Measurements from ENCODE around the gene IBTK.
"Not testable (repeated sequence)": the region's sequence is repeated elsewhere in the genome, so short reads cannot be mapped to it uniquely, and the experiment has no call there.

Gene IBTK

DNA sequence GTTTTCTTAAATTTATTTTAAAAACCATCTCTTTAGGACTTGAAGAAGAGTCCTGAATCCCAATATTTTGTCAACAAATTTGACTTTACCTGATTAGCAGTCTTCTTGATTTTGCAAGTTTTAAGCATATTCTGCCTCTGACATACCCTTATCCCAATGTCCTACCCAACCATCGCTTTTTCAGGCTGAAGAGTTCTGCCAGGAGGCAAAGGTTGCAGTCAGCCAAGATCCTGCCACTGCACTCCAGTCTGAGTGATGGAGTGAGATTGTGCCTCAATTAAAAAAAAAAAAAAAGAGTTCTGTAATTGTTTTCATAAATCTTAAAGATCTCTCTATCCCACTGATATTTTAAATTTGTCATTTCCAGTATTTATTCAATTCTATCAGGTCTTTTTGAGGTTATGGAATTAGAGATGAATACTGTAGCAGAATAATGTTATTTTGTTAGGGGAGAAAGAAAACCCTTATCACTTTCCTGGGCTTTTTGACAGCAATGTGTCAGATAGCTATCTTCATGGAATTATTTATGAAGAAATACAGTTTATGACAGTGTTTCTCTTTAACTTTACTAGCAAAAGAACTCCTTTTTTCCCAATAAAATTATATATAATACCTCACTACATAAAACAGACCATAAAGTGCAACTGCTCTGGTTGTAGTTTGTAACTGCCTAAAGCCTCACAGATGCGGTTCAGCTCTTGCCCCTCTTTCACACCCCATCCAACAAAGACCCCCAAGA, 78.2 kb downstream of the IBTK start:
- Mint-ChIP-seq H3K4me3 (no peak overlapping the region), H3K9me3 (no peaks in the 10 kb centered on the region), H3K27ac (no peak overlapping the region), H3K4me1 (no peaks in the 10 kb centered on the region), H3K36me3 (peaks cover 73% of the 10 kb centered on the region)
- ATAC-seq (no peak), DNase-seq (ENCODE audit: low spot score in 2 of 2) (no peak)

DNA sequence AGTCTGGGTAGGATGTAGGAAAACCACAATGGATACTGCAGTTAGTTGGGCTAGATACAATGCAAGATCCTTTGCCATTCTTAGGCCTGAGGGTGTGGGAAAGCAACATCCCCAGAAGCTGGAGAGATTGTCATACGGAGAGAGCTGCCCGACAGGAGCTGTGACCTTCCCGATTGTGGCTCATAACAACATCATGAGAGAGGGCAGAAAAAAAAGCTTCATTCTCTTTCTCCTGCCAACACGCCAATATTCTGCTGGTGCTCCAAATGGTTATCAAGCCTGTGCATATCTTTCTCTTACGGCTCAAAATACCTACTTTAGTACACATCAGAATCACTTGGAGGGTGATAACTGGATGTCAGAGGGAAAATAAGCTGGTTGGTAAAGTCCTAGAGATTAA, 81.1 kb downstream of the IBTK start:
- Mint-ChIP-seq H3K36me3 (peaks cover 45% of the 10 kb centered on the region), H3K4me1 (no peaks in the 10 kb centered on the region), H3K9me3 (no peaks in the 10 kb centered on the region), H3K27ac (no peak overlapping the region), H3K4me3 (no peak overlapping the region)
- ATAC-seq (no peak), DNase-seq (ENCODE audit: low spot score in 2 of 2) (no peak)

DNA sequence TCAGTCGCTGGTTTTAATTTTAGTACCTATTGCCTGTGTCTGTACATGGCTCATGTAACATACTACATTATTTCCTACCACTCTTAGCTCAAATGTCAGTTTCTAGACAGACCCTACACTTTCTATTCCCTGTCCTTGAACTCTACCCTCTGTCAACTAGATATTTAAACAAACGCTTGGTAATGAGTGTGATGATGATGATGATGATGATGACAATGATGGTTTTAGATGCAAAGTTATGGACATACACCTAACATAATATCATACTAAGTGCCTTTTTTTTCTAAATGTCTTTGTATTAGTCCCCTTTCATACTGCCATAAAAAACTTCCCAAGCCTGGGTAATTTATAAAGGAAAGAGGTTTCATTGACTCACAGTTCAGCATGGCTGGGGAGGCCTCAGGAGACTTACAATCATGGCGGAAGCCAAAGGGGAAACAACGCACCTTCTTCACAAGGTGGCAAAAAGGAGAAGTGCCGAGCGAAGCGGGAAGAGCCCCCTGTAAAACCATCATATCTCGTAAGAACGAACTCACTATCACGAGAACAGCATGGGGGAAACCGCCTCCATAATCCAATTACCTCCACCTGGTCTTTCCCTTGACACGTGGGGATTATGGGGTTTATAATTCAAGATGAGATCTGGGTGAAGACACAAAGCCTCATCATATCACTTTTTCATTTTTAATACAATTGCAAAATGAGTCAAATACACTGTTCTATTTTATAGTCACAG, 87.1 kb downstream of the IBTK start:
- Mint-ChIP-seq H3K4me1 (no peaks in the 10 kb centered on the region), H3K36me3 (no peaks in the 10 kb centered on the region), H3K27ac (no peak overlapping the region), H3K9me3 (no peaks in the 10 kb centered on the region), H3K4me3 (no peak overlapping the region)
- ATAC-seq (no peak), DNase-seq (ENCODE audit: low spot score in 2 of 2) (no peak)

DNA sequence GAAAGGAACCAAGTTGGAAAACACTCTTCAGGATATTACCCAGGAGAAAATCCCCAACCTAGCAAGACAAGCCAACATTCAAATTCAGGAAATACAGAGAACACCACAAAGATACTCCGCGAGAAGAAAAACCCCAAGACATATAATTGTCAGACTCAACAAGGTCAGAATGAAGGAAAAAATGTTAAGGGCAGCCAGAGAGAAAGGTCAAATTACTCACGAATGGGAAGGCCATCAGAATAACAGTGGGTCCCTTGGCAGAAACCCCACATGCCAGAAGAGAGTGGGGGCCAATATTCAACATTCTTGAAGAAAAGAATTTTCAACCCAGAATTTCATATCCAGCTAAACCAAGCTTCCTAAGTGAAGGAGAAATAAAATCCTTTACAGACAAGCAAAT, 94.8 kb downstream of the IBTK start:
- DNase-seq (ENCODE audit: low spot score in 2 of 2); H3K4me1 Mint-ChIP-seq; H3K36me3 Mint-ChIP-seq; ATAC-seq; H3K27ac Mint-ChIP-seq; H3K4me3 Mint-ChIP-seq: not testable (repeated sequence)
- H3K9me3 Mint-ChIP-seq: peaks cover 15% of the 10 kb centered on the region

DNA sequence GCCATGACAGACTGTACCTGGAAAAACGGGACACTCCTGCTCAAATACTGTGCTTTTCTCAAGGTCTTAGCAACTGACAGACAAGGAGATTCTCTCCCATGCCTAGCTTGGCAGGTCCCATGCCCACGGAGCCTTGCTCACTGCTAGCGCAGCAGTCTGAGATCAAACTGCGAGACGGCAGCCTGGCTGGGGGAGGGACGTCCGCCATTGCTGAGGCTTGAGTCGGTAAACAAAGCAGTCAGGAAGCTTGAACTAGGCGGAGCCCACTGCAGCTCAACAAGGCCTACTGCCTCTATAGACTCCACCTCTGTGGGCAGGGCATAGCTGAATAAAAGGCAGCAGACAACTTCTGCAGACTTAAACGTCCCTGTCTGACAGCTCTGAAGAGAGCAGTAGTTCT, 96.4 kb downstream of the IBTK start:
- H3K27ac Mint-ChIP-seq; ATAC-seq; DNase-seq (ENCODE audit: low spot score in 2 of 2); H3K4me1 Mint-ChIP-seq; H3K36me3 Mint-ChIP-seq; H3K4me3 Mint-ChIP-seq: not testable (repeated sequence)
- H3K9me3 Mint-ChIP-seq: peaks cover 15% of the 10 kb centered on the region

DNA sequence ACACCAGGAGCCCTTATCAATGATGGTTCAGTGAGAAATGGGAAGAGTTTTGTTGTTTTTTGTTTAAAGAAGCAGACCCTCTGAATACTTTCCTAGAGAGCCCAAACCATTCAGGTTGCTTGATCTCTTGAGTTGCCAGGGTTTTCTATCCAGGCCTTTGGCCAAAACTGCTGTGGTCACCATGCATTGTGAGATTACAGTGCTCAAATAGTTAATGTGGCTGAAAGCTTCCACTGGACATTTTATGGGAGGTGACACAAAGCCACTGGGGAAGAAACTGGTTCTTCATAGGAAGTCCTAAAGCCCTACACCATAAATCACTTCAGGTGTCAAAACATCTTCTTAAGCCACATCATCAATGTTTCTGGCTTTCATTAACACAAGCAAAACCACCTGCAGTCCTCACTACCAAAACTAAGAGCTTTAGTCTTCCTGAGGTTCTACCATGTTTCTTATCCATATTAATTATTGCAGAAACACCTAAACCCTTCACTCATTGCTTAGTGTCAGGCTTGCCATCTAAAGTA, 101.6 kb downstream of the IBTK start:
- no peaks in the 10 kb centered on the region for H3K4me1 Mint-ChIP-seq
- H3K9me3 Mint-ChIP-seq: no peaks in the 10 kb centered on the region
- DNase-seq (ENCODE audit: low spot score in 2 of 2): no peak
- ATAC-seq: no peak
- H3K27ac Mint-ChIP-seq: no peak overlapping the region
- H3K36me3 Mint-ChIP-seq: no peaks in the 10 kb centered on the region
- H3K4me3 Mint-ChIP-seq: no peak overlapping the region

DNA sequence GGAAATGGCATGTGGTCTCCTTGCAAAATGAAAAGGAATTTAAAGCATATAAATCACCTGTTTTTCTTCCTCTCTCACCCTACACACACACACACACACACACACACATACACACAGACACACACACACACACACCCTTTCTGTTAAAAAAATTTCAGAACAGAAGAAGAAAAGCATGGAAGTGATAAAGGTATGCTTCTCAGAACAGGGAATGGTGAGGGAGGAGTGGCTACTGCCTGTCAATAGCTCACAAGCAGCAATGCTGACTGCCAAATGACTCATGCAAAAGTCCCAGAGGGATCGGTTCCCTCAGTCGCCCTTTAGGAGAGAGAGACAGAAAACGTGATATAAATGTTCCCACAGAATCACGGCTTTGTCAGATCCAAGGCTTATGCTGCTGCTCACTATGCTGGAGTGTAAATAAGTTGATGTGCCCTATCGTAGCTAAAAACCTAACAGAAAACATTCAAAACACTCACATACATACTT, 102.6 kb downstream of the IBTK start:
- DNase-seq (ENCODE audit: low spot score in 2 of 2): no peak
- ATAC-seq: no peak
- H3K4me1 Mint-ChIP-seq: no peaks in the 10 kb centered on the region

DNA sequence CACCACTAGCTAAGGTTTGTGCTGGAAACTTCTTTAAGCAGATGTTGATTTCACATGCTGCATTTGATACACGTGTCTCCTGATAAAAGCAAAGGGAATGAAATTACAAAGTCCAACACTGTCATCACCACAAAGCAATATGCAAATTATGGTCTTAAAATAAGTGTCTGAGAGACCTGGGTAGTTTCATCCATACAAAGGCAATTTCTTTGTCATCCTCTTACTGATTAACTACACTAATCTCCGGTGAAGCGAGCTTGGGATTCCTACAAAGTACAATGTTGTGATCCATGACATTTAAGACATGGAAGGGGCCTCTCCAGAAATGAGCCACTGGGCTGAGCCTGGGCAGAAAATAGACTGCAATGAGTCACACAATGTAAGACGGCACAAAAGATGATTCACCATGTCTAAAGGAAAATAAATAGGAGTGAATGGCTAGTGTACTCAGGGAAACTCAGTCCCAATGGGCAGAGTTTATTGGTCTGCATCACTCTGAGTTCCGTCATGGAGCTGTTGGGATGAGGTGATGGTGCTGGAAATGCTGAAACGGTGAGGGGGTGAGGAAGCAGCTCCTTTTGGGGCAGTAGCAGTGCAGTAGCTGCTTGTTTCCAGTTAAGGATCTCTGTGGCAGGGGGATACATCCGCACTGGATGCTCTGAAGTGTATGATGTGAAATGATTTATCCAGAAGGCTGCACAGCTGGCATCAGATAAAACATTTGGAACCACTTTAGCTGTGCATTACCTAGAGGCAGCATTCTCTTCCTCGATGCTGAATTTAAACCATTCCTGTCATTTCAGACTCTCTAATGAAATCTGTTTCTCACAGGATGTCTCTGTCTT, 103.3 kb downstream of the IBTK start:
- no peak for DNase-seq (ENCODE audit: low spot score in 2 of 2)
- H3K4me1 Mint-ChIP-seq: no peaks in the 10 kb centered on the region
- H3K9me3 Mint-ChIP-seq: no peaks in the 10 kb centered on the region
- H3K36me3 Mint-ChIP-seq: no peaks in the 10 kb centered on the region
- no peak overlapping the region for H3K4me3 Mint-ChIP-seq
- ATAC-seq: peak; percentile 73
- no peak overlapping the region for H3K27ac Mint-ChIP-seq

More for the DNA sequence above, 102.6 kb downstream of the IBTK start:
- no peaks in the 10 kb centered on the region for H3K9me3 Mint-ChIP-seq
- no peak overlapping the region for H3K4me3 Mint-ChIP-seq
- H3K27ac Mint-ChIP-seq: no peak overlapping the region
- H3K36me3 Mint-ChIP-seq: no peaks in the 10 kb centered on the region

DNA sequence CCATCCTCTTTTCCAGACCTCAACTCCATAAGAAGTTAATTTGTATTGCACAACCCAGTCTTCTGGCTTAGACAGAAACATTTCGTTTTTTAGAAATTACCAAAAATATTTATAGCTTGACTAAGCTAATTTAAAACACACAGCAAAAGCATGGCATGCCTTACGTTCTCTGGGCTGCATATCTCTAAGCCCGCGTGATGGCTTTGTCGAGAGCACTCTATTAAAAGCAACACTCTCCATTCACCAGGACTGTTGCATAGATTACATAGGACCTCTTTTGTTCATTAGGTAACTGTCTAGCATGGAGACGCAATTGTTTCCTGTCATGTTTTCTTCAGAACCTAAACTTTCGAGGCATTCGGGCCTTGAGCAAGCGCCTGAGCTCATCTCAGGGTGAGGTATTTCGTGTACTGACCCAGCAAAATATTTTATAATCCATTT, 104.5 kb downstream of the IBTK start:
- DNase-seq (ENCODE audit: low spot score in 2 of 2) (no peak), ATAC-seq (no peak)

DNA sequence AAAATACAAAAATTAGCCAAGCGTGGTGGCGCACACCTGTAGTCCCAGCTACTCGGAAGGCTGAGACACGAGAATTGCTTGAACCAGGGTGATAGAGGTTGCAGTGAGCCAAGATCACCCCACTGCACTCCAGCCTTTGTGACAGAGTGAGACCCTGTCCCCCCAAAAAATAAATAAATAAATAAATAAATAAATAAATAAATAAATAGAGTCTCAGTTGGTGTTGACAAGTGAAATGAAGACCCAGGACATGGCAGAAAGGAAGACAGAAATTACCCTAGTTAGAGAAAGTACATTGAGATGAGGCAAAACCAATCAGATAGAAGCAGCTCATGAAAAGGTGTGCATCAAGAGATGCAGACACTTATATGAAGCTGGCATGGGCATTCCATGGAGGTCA, 105.0 kb downstream of the IBTK start:
- no peaks in the 10 kb centered on the region for H3K36me3 Mint-ChIP-seq
- H3K4me3 Mint-ChIP-seq: no peak overlapping the region
- ATAC-seq (no peak), DNase-seq (ENCODE audit: low spot score in 2 of 2) (no peak)
- no peaks in the 10 kb centered on the region for H3K9me3 Mint-ChIP-seq
- H3K4me1 Mint-ChIP-seq: no peaks in the 10 kb centered on the region
- H3K27ac Mint-ChIP-seq: no peak overlapping the region

More for the DNA sequence above, 104.5 kb downstream of the IBTK start:
- Mint-ChIP-seq H3K27ac (no peak overlapping the region), H3K9me3 (no peaks in the 10 kb centered on the region), H3K4me3 (no peak overlapping the region), H3K36me3 (no peaks in the 10 kb centered on the region), H3K4me1 (no peaks in the 10 kb centered on the region)

DNA sequence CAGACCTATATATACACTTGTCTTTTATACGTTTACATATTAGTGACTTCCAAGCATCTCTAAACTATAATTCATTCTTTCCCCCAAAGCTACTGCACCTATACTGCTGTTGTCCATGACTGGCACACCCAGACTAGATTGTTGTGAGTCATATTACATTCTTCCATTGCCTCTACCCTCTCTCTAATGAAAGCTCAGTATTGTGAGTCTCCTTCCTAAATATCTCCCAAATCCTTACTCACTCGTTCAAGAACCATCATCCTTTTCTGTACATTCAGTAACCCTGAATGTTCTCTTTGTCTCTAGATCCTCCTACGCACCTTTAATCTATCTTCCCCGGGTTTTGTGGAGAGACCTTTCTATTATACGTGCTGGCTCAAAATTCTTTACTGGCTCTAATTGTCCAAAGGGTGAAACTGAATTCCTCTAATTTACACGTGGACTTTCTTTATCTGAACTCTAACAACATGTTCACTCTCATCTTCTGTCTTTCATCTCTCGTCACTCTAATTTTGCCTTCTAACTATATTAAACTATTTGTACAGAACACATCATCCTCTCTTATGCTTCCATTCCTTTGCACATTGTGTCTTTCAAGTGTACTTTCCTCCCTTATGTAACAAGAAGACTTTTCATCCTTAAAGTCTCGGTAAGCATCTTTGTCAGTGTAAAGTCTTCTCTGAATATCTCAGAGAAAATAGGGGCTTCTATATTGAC, 109.3 kb downstream of the IBTK start:
- Mint-ChIP-seq H3K4me3 (no peak overlapping the region), H3K9me3 (no peaks in the 10 kb centered on the region), H3K27ac (no peak overlapping the region), H3K4me1 (no peaks in the 10 kb centered on the region), H3K36me3 (no peaks in the 10 kb centered on the region)
- no peak for ATAC-seq
- no peak for DNase-seq (ENCODE audit: low spot score in 2 of 2)

DNA sequence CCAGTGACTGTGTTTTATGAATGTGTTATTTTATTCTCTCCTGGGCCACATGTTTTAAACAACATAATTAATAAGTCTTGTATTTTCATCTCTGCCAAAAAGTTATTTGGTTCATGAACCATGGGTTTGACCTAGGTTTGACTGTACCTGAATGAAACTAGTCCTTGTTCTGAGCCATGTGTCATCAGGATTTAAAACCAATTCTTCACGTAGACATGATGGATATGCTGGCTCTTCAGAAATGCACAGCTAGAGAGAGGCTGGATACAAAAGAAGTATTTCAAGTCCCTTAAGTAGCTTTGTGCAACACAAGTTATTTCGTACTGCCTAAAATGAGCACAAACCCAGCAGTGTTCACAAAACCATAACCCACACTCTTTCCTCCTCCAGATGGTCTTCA, 116.1 kb downstream of the IBTK start:
- Mint-ChIP-seq H3K4me1 (no peaks in the 10 kb centered on the region), H3K36me3 (no peaks in the 10 kb centered on the region), H3K9me3 (no peaks in the 10 kb centered on the region), H3K4me3 (no peak overlapping the region), H3K27ac (no peak overlapping the region)
- DNase-seq (ENCODE audit: low spot score in 2 of 2) (no peak), ATAC-seq (no peak)

DNA sequence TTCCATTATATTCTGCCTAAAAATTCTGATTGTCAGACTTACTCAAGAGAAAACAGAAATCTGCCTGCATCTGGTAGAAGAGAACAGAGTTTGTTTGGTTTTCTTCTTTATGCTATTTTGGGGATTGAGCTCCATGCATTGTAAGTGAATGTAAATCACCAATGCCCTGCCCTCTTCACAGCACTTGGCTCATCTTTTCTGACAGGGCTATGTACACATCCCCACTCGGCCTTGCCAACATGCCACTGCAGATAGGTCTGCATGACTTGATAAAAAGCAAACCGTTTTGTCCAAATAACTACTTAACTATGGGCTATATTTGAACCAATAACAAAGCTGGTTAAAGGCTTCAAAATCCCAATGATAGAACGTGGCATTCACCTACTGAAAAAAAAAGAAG, 117.7 kb downstream of the IBTK start:
- DNase-seq (ENCODE audit: low spot score in 2 of 2) (no peak), ATAC-seq (no peak)
- no peaks in the 10 kb centered on the region for H3K36me3 Mint-ChIP-seq
- H3K9me3 Mint-ChIP-seq: no peaks in the 10 kb centered on the region
- H3K4me1 Mint-ChIP-seq: no peaks in the 10 kb centered on the region
- H3K4me3 Mint-ChIP-seq: no peak overlapping the region
- H3K27ac Mint-ChIP-seq: no peak overlapping the region

DNA sequence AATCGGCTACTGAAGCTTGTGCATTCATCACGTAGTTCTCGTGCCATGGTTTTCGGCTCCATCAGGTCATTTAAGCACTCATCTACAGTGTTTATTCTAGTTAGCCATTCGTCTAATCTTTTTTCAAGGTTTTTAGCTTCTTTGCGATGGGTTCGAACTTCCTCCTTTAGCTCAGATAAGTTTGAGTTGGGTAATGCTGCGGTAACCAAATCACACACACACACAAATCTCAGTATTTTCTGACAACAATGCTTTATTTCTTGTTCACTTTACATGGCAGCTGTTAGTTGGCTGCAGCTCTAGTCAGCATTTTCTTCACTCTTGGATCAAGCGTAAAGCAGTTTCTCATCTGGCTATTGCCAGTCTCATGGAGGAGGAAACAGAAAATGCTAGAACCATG, 118.6 kb downstream of the IBTK start:
- H3K9me3 Mint-ChIP-seq; DNase-seq (ENCODE audit: low spot score in 2 of 2); ATAC-seq; H3K4me1 Mint-ChIP-seq; H3K27ac Mint-ChIP-seq; H3K36me3 Mint-ChIP-seq; H3K4me3 Mint-ChIP-seq: not testable (repeated sequence)

DNA sequence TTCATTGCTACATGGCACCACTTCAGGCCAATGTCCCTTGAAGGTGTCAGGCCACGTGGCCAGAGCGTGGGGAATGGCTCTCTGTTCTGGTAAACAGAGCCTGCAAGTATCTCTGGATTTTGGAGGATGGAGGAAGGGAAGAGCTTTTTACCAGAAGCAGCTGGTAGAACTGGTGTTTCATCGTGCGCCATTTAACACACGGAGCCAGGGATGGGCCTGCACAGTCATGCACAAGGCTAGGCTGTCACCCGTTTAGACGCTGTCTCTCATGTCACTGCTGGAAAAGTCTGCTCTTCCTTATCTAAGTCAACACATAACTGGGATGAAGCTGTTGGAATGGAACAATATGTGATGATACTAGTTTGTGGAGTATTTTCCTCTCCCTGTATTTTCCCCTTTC, 123.9 kb downstream of the IBTK start:
- ATAC-seq (no peak), DNase-seq (ENCODE audit: low spot score in 2 of 2) (no peak)
- no peak overlapping the region for H3K4me3 Mint-ChIP-seq
- no peaks in the 10 kb centered on the region for H3K36me3 Mint-ChIP-seq
- no peak overlapping the region for H3K27ac Mint-ChIP-seq
- H3K4me1 Mint-ChIP-seq: no peaks in the 10 kb centered on the region
- peaks cover 3% of the 10 kb centered on the region for H3K9me3 Mint-ChIP-seq

Measured in stimulated activated effector memory CD8-positive, alpha-beta T cell treated with anti-CD3 and anti-CD28 coated beads, Interleukin-12 subunit alpha, Interleukin-12 subunit beta, amount 100 ng/mL, for 72 hours (primary cell).